Stimulated activated CD8-positive, alpha-beta memory T cell treated with anti-CD3 and anti-CD28 coated beads, Interleukin-7, amount 100 ng/mL, for 24 hours (primary cell): ENCODE measurements around the gene RUNDC3A.
A peak's percentile ranks its signal among the peaks of the same experiment; 100 is the strongest.

Experiments used
- DNase-seq: peaks from one replicate; pipeline ENCODE4 v3.0.0-alpha.2; 2020; ENCODE audit warnings: low read depth

RUNDC3A gene

GRCh38 chr17:44308320-44308818 is at the start of gene RUNDC3A:
TSS of gene RUNDC3A (plus strand) at chr17:44308601. CDS start at chr17:44308833, 232 bp downstream.
- DNase-seq: peak; percentile 73

- no peak for DNase-seq
These were observed 49.5 kb upstream of the RUNDC3A start for GRCh38 chr17:44258811-44259351.

- DNase-seq: no peak
These were observed 48.1 kb upstream of the RUNDC3A start for GRCh38 chr17:44260296-44260695.

DNA sequence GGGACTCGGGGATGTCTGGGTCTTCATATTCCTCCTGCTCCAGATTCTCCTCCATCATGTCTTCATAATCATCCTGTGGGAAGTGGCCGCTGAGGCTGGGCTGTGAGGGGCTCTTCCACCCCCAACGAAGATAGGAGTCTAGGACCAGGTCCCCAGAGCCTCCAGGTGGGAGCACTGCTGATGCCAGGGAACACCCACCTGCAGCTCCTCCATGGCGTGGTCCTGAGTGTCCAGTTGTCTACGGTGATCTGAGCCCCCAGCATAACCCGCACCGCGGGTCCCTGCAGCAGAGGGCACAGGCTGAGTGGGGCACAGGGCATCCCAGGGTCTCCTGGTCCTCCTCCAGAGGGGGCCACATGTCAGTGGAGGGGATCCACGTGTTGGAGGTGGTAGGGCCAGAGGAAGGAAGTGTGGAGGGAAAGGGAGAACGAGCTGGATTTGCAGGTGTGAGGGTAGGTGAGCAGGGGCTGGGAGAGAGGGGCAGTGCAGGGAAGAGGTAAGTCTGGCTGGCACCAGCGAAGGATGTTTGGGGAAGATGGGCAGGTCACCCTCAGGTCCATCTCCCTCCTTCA is 45.7 kb upstream of the RUNDC3A start:
- DNase-seq: no peak

DNA sequence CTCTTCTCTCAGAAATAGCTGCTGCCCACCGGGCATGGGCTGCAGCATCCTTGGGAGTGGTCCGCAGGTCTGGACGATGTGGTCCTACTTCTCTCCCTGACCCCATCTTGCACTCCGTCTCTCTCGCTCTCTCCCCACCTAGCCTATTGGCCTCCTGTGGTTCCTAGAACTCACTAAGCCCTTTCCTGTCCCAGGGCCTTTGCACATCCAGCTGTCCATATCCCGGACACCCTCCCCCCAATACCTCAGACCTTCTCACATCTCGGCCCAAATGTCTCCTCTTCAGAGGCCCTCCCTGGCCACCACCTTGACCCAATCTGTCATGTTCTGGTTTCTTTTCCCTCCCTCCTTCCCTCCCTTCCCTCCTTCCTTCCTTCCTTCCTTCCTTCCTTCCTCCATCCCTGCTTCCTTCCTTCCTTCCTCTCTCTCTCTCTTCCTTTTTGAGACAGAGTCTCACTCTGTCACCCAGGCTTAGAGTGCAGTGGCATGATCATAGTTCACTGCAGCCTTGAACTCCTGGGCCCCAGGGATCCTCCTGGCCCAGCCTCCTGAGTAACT is 45.0 kb upstream of the RUNDC3A start:
- no peak for DNase-seq

DNA sequence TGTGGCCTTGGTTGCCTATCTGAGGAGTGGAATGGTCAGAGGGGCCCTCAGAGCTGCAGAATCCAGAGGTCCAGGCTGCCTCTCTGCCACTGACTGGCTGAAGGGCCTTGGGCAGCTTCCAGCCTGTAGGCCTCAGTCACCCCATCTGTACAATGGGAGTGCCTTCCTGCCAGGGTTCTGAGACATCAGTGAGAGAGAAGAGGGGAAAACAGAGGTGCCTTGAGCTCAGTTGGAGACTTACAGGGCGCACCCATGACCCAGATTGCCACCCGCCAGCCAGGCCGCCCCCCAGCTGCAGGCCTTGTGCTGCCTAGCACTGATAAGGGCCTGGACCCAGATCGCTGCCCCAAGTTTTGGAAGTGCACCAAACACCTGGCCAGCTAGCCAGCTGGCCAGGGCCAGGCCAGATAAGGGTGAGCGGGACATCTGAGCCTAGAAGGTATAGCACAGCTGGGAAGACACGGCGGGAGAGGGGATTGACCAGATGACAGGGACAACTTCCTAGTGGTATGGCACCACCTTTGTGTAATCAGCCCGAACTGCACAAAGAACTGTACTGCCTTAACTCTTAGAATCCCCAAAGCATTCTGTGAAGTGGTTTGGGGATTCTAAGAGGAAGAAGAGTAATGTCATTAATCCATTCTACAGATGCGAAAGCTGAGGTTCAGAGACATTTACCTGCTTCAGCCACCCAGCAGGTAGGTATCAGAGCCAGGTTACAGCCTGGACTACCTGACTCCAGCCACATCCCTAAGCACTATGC is 41.8 kb upstream of the RUNDC3A start:
- no peak for DNase-seq

GRCh38 chr17:44267165-44267455 is 41.3 kb upstream of the RUNDC3A start:
- no peak for DNase-seq

GRCh38 chr17:44267818-44268490 is 40.4 kb upstream of the RUNDC3A start, which contains the start of gene SLC4A1:
TSS of gene SLC4A1 (minus strand) at chr17:44268135. CDS start at chr17:44262866, 5,269 bp downstream.
- no peak for DNase-seq

DNA sequence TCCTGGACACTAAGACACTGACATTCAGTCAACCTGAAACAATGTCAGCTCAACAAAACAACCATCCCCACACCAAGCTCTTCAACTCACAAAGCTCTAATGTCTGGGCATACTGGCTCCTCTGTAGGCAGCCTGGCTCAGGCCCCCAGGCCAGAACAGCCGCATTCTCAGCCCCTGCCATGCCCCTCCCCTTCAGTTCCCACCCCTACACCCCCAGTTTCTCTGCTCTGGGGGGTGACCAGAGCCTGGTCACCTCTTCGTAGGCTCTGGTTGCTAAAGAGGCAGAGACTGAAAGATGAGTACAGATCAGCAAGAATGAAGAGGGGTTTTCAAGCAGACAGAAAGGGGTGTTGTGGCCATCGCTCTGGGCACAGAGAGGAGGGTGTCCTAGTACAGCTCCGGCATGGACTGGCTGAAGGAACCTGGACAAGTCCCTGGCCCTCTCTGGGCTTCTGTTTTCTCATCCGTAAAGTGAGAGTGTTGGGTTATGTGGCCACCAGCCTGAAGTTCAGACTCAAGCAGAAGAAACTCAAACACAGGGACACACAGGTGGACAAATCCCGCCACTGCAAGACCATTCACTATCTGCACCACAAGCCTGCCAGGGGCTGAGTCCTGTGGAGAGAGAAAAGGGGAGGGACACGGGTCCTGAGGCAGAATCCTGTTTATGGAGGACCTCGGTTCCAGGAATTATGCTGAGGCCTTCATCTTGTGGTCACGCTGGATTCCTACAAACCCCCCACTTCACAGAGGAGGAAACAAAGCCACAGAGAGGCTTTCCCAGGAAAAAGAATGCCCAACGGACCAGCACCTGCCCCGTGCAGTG is 39.5 kb upstream of the RUNDC3A start:
- DNase-seq: no peak

GRCh38 chr17:44269535-44270240 is 38.7 kb upstream of the RUNDC3A start:
- DNase-seq: no peak

GRCh38 chr17:44272321-44272951 is 36.0 kb upstream of the RUNDC3A start:
- DNase-seq: no peak

GRCh38 chr17:44272954-44273353 is 35.4 kb upstream of the RUNDC3A start:
- no peak for DNase-seq

GRCh38 chr17:44273607-44274006 is 34.8 kb upstream of the RUNDC3A start:
- DNase-seq: no peak

- DNase-seq: no peak
These were observed 30.4 kb upstream of the RUNDC3A start for GRCh38 chr17:44277976-44278375.

- no peak for DNase-seq
These were observed 29.1 kb upstream of the RUNDC3A start for GRCh38 chr17:44279346-44279665.

DNA sequence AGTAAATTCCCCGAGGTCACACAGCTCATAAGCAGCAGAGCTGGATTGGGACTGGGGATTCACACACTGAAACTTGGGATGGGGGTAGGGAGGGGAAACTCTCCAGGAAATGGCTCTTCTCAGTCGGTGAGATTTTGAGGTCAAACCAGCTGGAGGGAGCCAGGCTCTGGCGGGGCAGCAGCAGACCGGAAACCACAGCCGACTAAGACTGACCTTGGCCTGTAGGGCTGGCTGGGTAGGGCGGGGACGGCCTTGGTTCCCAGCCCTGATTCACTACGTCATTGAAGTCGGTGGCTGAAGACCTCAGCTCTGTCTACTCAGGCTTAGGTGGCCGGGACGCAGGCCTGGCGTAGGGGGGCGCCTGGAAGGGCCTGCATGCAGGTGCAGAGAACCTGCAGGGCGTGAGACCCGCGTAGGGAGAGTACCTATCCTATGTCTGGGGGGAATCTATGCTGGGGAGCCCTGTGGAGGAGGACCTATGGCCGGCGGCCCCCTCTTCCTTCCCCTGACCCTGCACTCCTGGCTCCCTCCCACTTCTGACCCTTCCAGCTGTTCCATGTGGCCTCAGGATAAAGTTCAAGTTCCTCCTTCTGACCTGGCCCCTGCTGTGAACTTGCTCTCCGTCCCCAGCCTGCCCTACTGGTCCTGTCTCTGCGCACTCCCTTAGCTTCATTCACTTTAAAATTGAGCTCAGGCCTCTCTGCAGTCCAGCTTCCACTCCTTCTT is 28.6 kb upstream of the RUNDC3A start:
- no peak for DNase-seq

DNA sequence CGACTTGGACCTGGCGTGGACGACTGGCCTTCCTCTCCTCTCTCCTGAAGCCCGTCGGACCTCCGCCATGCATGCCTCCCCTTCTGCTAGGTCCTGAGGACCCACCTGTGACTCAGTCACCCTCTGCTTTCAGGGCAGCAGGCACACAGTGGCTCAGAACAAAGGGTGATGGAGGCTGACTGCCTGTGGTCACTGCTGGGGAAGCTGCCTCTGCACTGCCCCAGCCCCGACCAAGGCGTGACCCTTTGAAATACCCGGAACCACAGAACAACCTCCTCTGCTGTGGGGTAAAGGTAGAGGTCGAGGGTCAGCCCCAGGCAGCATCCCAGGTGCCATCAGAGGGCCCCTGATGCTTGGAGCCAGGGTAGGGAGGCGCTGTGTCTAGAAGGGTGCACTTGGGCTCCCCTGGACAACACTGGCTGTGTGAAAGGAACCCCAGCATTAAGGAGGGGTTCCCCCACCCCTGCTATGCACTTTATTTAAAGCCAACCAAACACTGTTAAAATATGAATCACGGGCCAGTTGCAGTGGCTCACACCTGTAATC is 27.9 kb upstream of the RUNDC3A start:
- DNase-seq: no peak

DNA sequence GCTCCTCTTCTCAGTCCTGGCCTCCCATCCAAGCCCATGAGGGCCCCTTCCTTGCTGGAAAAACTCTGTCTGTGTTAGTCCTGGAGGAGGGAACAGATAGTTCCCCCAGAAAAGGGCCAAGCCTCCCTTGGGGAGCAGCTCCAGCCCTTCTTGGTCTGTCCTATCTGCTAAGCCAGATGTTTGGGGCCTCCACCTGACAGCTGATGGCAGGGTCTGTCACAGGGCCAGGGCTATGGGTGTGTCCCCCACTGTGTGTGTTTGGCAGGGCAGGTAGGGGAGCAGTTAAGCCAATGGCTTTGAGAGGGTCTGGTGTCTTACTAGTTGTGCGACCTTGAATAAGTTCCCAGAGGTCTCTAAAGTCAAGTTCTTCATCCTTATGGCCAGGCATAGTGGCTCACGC is 26.8 kb upstream of the RUNDC3A start:
- no peak for DNase-seq

DNA sequence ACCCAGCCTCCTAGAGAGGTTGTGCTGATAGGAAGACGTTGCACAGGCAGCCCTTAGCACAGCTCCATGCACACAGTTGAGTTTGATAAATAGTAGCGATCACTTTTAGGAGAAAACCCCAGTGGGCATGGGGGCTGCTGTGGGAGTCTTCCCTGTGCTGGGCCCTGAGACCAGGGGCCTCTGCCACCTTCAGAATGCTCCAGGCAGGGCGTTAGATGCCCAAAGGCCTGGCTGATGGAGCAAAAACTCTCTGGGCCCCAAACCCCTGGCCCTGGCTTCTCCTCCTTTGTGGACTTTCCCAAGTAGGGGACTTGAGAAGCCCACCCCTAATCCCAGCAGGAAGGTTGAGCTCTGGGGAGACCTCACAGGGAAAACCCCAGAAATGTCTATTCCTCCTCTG is 26.1 kb upstream of the RUNDC3A start:
- no peak for DNase-seq
